Choroid plexus epithelial cell (primary cell): ENCODE measurements around the gene RIT1.

Source experiments
- DNase-seq: peaks from one replicate; pipeline ENCODE4 v3.0.0-alpha.2; 2010; ENCODE audit warnings: low read depth
- H3K4me3 ChIP-seq: 2 replicates; pipeline ENCODE4 v1.5.1; 2011; ENCODE audit warnings: low read depth, mild to moderate bottlenecking, control low read depth, low read length, moderate library complexity
- TF ChIP-seq, protein P1 (sequence below): conservative IDR thresholded peaks from 2 replicates; pipeline ENCODE4 v1.5.1; 2011; ENCODE audit warnings: low read depth, mild to moderate bottlenecking, control low read depth, inconsistent platforms, low read length, moderate library complexity

RIT1 gene, protein sequence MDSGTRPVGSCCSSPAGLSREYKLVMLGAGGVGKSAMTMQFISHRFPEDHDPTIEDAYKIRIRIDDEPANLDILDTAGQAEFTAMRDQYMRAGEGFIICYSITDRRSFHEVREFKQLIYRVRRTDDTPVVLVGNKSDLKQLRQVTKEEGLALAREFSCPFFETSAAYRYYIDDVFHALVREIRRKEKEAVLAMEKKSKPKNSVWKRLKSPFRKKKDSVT

DNA sequence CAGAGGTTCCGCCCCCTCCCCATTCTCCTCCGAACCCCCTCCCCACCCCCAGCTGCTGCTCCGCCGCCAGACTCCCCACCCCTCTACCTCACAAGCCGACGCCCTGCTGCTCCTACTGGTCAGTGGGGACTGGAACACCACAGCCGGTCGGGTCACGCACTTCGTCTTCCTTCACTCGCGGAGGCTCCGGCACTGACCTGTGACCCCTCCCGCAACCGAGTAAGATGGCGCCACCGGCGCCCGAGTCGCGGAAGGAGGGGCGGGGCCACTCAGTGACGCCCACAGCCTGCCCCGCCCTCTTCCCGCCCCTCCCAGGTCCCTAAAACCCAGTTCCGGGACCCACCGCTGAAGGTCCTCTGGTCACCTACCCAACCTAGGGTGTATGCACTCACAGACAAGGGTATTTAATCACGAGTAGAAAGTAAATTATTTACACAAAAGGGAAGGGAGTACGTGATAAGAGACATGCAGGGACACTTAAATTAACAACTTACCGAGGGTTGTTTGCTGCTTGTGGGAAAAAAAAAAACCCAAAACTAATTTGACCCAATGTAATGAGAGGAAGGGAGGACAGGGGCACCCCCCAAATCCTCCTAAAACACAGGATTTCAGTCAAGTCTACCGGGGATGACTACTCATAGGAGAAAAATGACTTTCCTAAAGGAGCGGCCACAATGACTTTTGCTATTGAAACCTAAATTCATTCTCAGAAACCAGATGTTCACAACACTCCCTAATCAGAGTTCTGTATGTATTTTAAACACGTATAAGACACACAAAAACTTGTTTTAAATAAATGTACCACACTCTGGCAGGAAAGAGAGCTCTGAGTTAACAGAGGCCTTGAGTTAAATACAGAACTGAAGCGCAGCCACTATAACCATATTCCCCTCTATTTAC lies at the start of gene RIT1:
TSS of gene RIT1 (minus strand) at position 194 of the 900 bp plus-strand sequence. CDS start 588 bp downstream, outside the sequence.
- TF ChIP-seq, protein P1, sequence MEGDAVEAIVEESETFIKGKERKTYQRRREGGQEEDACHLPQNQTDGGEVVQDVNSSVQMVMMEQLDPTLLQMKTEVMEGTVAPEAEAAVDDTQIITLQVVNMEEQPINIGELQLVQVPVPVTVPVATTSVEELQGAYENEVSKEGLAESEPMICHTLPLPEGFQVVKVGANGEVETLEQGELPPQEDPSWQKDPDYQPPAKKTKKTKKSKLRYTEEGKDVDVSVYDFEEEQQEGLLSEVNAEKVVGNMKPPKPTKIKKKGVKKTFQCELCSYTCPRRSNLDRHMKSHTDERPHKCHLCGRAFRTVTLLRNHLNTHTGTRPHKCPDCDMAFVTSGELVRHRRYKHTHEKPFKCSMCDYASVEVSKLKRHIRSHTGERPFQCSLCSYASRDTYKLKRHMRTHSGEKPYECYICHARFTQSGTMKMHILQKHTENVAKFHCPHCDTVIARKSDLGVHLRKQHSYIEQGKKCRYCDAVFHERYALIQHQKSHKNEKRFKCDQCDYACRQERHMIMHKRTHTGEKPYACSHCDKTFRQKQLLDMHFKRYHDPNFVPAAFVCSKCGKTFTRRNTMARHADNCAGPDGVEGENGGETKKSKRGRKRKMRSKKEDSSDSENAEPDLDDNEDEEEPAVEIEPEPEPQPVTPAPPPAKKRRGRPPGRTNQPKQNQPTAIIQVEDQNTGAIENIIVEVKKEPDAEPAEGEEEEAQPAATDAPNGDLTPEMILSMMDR, result no peak

DNA sequence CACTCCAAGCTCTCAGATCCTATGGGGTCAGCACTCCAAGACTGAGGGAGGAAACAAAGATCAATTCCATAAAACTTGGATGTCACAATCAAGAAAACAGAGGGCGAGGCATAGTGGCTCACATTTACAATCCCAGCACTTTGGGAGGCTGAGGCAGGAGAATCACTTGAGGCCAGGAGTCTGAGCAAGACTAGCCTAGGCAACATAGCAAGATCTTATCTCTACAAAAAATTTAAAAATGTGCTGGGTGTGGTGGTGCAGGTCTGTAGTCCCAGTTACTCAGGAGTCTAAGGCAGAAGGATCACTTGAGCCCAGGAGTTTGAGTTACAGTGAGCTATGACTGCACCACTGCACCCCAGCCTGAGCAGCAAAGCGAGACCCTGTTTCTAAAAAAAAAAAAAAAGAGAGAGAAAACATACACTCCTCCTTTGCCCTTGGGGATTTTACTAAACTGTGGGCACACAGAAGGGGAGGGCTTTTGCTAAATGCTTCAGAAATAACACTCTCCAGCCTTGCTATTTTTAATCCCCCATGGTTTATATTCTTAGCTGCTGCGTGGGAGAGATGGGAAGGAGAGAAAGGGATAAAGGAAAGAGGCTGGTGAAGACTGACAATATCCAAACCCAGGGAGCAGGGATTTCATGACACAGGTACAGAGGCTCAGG lies 49.1 kb upstream of the RIT1 start:
- no peak overlapping the region for H3K4me3 ChIP-seq
- TF ChIP-seq, protein P1, result no peak
- no peak for DNase-seq

More for the DNA sequence above, at the start of gene RIT1:
- DNase-seq, result peak; percentile 81
- H3K4me3 ChIP-seq, result peak within 1 kb of the TSS; percentile 85

DNA sequence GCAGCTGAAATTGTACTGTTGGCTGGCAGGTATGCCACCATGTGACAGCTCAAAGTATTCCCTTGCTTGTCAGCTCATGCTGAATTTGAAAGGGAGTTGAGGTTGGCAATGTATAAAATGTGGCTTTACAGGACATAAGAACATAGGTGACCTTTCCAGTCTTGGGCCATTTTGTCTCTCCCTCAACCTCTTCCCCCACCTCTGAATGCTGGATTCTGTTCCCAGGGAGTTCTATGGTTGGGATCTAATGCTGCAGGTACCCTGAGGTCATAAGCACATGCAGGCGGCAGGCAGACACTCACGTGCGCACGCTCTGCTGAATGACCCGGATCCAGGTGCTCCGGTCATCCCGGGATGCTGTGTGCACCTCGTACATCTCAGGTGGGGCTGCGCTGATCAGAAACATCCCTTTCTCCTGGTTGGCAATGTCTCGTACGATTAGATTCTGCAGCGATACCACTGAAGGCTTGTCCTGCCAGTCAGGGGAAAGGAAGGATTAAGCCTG lies 46.3 kb upstream of the RIT1 start:
- DNase-seq, result no peak
- no peak overlapping the region for H3K4me3 ChIP-seq
- TF ChIP-seq, protein P1, result no peak

DNA sequence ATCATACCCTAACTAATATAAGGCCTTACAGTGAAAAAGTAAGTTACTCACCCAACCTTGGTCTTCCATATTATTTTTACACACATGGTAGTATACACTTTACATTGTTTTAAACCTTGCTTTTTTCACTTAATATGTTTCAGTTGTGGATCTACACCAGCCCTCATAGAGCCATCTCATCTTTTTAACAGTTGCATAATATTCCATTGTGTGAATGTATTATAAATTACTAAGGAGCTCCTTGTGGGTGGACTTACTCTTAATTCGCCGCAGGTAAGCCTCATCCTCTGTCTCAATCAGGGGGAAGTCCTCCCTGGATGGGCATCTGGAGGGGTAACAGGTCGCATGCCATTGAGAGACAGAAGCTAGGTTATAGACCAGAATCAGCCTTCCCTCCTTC lies 43.5 kb upstream of the RIT1 start:
- TF ChIP-seq, protein P1, result no peak

DNA sequence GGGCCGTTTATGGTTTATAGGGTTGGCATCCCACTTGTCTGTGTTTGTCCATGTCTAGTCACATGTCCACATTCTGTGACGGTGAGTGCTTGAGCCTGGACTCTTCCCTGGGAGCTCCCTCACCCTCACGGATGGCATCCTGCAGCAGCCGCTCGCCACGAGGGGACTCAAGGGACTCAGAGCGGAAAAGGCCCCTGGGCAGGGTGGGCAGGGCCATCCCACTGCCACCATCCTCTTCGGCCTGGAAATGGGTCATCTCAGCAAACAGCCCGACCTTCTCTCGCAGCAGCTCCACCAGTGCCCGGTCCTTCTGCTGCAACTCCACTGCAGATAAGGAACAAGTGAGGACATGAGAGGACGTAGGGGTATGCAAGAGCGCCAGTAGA lies 41.3 kb upstream of the RIT1 start:
- H3K4me3 ChIP-seq, result no peak overlapping the region
- TF ChIP-seq, protein P1, result no peak
- no peak for DNase-seq

More for the DNA sequence above, 43.5 kb upstream of the RIT1 start:
- DNase-seq, result no peak
- no peak overlapping the region for H3K4me3 ChIP-seq

DNA sequence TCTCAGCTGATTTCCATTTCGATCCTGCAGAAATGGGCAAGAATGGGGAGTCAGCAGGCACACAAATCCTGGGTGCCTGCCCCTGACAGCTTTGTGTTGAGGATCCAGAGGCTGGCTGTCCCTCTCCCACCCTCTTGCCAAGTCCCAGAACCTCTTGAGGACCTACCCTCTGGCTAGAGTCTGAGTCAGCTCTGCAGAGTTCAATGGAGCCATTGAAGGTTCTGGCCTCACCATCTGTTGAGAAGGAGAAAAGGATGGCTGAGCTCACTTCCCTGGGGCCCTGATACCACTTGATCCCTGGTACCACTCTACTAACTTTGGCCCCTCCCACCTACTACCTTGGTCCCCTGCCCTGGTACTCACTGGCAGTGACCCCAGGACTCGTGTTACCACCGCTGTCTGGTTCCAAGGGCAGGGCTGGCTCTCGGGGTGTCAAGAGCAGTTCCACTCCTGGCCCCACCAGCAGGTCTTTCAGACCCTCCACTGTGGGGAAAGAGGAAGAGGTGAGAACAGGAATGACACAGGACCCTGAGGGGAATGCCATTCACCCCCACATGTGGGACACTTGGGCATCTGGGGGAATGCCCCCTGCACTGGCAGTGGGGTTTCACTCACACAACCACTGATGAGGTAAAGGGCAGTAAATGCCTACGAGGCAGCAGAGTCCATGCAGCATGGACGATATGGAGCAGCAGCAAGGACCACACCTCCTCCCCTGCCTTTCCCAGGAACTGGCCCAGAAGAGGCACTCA lies 40.8 kb upstream of the RIT1 start:
- TF ChIP-seq, protein P1, result no peak
- no peak for DNase-seq
- no peak overlapping the region for H3K4me3 ChIP-seq
